ENCODE results near the gene IGFL4.

IGFL4 gene

GRCh38 chr19:46076031-46076880 is 35.5 kb upstream of the IGFL4 start:
- H4K20me1 ChIP-seq (ENCODE audit: insufficient read depth), result no peaks in the 10 kb centered on the region
- no peaks in the 10 kb centered on the region for H3K4me1 ChIP-seq (ENCODE audit: low read depth, poor library complexity, severe bottlenecking)
- no peak overlapping the region for H3K4me3 ChIP-seq (IDR thresholded peaks at IDR 0.05; ENCODE audit: insufficient read depth, low read depth, low read length)
- no peak overlapping the region for H2AFZ ChIP-seq (ENCODE audit: low read depth)
- TF ChIP-seq CTCF (conservative IDR thresholded peaks at IDR 0.05; ENCODE audit: low read depth, low read length), result no peak
- H3K27me3 ChIP-seq (ENCODE audit: insufficient read depth, low read depth), result peaks cover 7% of the 10 kb centered on the region; the same call in 1 of the 2 replicates
- no peak overlapping the region for H3K9ac ChIP-seq
- no peak overlapping the region for H3K4me2 ChIP-seq
- no peak overlapping the region for H3K27ac ChIP-seq
- H3K36me3 ChIP-seq (ENCODE audit: insufficient read depth), result no peaks in the 10 kb centered on the region
- H3K79me2 ChIP-seq (ENCODE audit: insufficient read depth, low read depth), result no peaks in the 10 kb centered on the region

GRCh38 chr19:46073268-46073922 is 32.6 kb upstream of the IGFL4 start:
- H3K4me3 ChIP-seq (IDR thresholded peaks at IDR 0.05; ENCODE audit: insufficient read depth, low read depth, low read length), result no peak overlapping the region
- H4K20me1 ChIP-seq (ENCODE audit: insufficient read depth), result no peaks in the 10 kb centered on the region
- H3K36me3 ChIP-seq (ENCODE audit: insufficient read depth), result no peaks in the 10 kb centered on the region
- H3K27ac ChIP-seq, result no peak overlapping the region
- no peak overlapping the region for H3K9ac ChIP-seq
- TF ChIP-seq CTCF (conservative IDR thresholded peaks at IDR 0.05; ENCODE audit: low read depth, low read length), result no peak
- H2AFZ ChIP-seq (ENCODE audit: low read depth), result no peak overlapping the region
- H3K4me2 ChIP-seq, result no peak overlapping the region
- H3K79me2 ChIP-seq (ENCODE audit: insufficient read depth, low read depth), result no peaks in the 10 kb centered on the region
- no peaks in the 10 kb centered on the region for H3K4me1 ChIP-seq (ENCODE audit: low read depth, poor library complexity, severe bottlenecking)
- peaks cover 2% of the 10 kb centered on the region; the same call in 1 of the 2 replicates for H3K27me3 ChIP-seq (ENCODE audit: insufficient read depth, low read depth)

GRCh38 chr19:46069806-46070341 is 29.1 kb upstream of the IGFL4 start:
- Histone ChIP-seq H3K27ac (no peak overlapping the region), H4K20me1 (ENCODE audit: insufficient read depth) (no peaks in the 10 kb centered on the region), H3K4me2 (no peak overlapping the region), H3K79me2 (ENCODE audit: insufficient read depth, low read depth) (no peaks in the 10 kb centered on the region), H3K9ac (no peak overlapping the region), H2AFZ (ENCODE audit: low read depth) (no peak overlapping the region), H3K27me3 (ENCODE audit: insufficient read depth, low read depth) (peaks cover 2% of the 10 kb centered on the region; the same call in 1 of the 2 replicates), H3K4me1 (ENCODE audit: low read depth, poor library complexity, severe bottlenecking) (no peaks in the 10 kb centered on the region), H3K4me3 (IDR thresholded peaks at IDR 0.05; ENCODE audit: insufficient read depth, low read depth, low read length) (no peak overlapping the region), H3K36me3 (ENCODE audit: insufficient read depth) (no peaks in the 10 kb centered on the region)
- no peak for TF ChIP-seq CTCF (conservative IDR thresholded peaks at IDR 0.05; ENCODE audit: low read depth, low read length)

GRCh38 chr19:46068345-46069258 is 27.8 kb upstream of the IGFL4 start:
- no peak for TF ChIP-seq CTCF (conservative IDR thresholded peaks at IDR 0.05; ENCODE audit: low read depth, low read length)
- Histone ChIP-seq H3K27ac (no peak overlapping the region), H3K4me1 (ENCODE audit: low read depth, poor library complexity, severe bottlenecking) (no peaks in the 10 kb centered on the region)

More at GRCh38 chr19:46068345-46069258, 27.8 kb upstream of the IGFL4 start:
- Histone ChIP-seq H3K9ac (no peak overlapping the region), H3K4me3 (IDR thresholded peaks at IDR 0.05; ENCODE audit: insufficient read depth, low read depth, low read length) (no peak overlapping the region), H3K36me3 (ENCODE audit: insufficient read depth) (no peaks in the 10 kb centered on the region), H3K27me3 (ENCODE audit: insufficient read depth, low read depth) (peaks cover 2% of the 10 kb centered on the region; the same call in 1 of the 2 replicates), H2AFZ (ENCODE audit: low read depth) (no peak overlapping the region), H4K20me1 (ENCODE audit: insufficient read depth) (no peaks in the 10 kb centered on the region), H3K4me2 (no peak overlapping the region), H3K79me2 (ENCODE audit: insufficient read depth, low read depth) (no peaks in the 10 kb centered on the region)
